Ammon's horn (tissue), 1 donor: ENCODE data around the gene SOCS3.

Experiments used
- DNase-seq: peaks from one replicate; pipeline ENCODE4 v3.0.0-alpha.2; 2016; ENCODE audit warnings: low spot score

Gene SOCS3

DNA sequence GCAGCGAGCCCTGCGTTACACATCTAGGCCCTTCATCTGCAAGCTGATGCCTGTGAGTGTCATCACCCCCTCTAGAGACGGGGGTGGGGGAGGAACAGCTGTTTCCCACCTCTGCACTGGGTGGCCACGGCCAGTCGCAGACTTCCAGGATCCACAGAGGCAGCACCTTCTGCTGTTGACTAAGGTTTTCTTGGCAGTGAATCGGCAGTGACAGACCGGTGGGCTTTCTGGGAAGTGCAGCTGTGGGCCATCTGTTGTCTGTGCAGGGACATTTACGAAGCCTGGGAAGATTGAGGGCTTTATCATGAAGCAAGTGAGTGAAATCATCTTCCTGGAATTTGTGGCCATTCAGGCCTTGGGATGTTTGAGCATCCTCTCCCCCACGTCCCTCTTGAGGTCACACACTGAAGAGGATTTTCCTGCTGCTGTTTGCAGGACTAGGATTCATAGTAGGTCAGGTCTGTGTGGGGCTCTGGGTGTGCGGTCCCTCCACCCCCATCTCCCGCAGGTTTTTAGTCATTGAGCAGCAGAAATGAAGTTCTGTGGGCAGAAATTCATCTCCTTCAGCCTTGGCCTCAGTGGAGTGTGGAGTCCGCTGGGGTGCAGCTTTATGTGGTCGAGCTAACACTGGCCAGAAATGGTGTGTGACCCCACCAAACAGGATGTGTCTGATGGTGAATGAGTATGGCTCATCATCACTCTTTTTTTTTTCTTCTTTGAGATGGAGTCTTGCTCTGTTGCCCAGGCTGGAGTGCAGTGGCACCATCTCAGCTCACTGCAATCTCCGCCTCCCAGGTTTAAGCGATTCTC is 30.6 kb upstream of the SOCS3 start:
- no peak for DNase-seq

DNA sequence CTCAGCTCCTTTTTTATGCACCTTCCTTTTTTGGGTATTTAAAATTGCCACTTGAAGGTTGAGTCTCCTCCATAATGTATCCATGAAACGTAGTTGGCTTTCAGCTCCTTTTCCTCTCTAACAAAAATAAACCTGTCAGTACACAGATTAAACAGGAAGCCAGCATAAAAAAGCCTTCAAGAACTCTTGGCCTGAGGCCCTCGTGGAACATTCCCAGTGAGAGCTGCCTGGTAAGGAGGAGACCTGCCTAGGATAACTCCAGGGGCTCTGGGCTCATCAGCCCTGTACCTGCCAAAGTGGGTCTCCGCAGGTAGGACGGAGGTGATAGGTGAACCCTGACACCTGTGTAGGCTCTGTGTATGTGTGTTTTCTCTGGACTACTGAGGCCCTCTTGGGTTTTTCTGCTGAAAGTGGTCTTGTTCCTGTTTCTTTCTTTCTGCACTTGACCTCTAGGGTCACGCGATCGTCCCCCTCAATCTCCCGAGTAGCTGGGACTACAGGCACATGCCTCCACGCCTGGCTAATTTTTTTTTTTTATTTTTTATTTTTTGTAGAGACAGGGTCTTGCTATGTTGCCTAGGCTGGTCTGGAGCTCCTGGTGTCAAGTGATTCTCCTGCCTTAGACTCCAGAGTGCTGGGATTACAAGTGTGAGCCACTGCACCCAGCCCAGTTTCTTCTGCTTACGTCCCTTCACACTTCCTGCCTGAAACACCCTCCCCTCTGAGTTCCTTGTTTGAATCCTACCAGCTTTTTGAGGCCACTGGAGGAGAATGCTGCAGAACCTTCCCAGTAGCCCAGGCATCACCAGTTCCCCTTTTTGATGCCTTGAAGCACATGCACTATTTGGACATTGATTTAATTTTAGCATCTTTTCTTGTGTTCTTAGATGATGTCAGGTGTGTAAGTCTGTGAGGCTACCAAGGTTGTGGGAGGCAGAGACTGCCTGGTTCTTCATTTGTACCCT is 28.4 kb upstream of the SOCS3 start:
- peak; percentile 70 for DNase-seq

DNA sequence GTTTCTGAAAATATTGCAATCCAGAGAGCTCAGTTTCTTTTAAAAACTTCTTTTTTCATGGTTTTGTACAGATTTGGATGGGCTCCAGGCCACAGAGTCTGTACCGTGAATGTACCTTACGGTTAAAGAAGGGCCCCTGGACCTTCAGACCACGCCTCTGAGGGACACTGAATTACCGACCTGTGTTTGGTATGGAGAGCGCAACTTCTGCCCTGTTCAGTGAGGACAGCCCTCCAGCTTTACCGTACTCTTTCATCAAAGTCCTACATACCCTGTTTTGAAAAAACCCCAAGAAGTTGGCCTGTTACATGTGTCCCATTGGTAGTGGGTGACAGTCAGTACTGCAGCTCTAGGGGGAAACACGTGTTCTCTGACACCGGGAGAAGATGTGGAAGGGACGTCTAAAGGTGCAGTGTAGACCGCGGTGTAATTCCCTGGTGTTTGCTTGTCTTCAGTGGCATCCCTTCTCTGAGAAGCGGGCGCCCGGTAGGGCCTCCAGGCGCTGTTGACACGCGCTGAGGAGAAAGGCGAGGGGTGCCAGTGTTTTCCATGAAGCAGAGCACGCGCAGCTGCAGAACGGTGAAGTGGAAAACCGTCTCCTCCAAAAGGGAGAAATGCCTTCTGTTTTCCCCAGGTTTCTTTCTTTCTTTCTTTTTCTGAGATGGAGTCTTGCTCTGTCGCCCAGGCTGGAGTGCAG is 24.8 kb upstream of the SOCS3 start:
- DNase-seq: no peak

DNA sequence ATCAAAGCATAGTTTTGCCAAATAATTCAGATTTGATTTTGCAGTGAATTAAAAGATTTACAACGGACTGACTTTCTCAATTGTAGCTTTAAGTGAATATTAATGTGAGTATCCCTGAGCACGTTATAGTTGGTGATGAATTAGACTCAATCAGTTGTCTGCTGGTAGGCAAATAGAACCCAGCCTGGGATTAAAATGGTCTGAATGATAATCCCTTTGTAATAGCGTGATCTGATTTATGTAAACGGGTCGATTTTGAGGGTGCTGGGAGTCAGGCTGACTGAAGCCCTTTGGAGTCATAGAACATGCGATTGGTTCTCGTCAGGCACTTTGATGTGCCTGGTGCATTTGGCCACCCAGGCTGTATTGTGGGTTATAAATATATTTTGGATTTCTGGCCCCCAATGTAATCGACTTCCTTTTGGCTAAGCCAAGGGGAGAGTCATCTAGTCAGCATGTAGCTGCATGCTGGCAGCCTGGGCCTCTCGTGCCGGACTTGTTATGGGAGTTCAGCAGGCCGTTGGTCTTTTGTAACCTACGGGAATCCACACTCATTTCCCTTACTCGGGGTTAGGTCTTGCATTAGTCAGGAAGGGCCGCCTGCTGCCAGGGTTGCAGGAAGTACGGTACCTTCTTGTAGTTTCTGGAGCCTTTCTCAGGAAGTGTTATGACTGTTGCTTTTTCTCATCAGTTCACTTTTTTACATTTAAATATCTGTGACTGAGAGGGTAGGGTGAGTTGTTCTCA is 24.0 kb upstream of the SOCS3 start:
- DNase-seq: peak; percentile 65

DNA sequence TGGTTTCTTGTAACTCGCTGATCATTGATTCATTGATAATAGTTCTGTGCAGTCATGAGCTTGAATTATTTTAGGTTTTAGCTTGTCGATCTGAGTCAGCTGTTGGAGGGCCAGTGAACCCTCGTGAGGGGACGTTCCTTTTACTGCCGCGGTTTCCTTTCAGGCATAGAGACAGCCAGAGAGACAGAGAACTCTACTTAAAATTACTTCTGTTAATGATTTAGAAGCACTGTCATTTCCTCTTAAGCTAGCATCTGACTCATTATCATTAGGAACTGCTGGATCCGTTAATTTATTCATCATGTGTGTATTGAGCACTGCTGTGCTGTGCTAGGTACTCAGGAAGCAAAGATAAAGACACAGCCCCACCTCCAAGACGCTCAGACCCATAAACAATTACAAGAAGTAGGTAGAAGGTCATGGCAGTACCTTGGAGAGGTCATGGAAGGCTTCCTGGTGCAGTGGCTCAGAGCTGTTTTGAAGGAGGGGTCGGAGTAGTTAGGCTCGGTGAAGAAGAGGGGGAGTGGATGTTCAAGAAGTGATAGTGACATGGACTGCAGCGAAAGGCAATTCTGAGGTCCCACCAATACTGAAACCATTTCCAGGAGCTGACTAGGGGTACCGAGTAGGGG is 21.8 kb upstream of the SOCS3 start:
- DNase-seq: no peak

GRCh38 chr17:78380370-78380769 is 20.5 kb upstream of the SOCS3 start:
- no peak for DNase-seq

DNA sequence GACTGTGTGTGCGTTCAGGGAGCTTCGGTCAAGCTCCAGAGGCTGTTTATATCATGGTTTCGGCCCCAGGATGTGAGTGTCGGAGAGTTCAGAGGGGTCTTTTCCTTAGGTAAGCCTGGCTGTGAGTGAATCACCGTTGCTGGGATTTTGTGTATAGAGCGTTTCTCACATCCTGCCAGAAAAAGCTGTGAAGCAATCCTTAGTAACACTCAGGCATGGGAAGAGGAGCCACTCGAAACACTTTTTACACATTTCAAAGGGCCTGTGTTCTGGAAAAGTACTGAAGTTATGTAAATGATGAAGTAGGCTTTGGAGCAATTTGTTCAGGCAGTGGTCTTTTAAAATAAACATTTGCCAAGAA is 19.2 kb upstream of the SOCS3 start:
- DNase-seq: no peak

- DNase-seq: peak; percentile 68
Observed at GRCh38 chr17:78378225-78379130, 18.6 kb upstream of the SOCS3 start, which contains the start of gene PGS1. Gene PGS1, plus strand, starts transcription at chr17:78378649. Its CDS starts 17 bp downstream, at chr17:78378666.

- no peak for DNase-seq
Observed at GRCh38 chr17:78377858-78378224, 18.0 kb upstream of the SOCS3 start.

DNA sequence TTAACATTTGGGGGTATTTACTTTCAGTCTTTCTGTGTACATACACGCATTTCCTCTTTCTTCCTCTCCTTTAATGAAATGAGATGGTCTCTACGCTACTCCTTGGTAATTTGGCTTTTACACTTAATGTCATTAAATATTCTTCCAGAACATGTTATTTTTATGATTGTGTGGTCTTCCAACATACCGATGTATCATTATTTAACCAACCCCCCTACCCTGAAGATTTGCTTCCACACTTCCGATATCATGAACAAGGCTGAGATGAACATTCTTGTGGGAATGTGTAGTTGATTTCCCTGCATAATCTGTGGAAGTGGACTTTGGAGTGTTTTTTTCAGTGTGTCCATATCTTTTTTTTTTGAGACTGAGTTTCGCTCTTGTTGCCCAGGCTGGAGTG is 16.3 kb upstream of the SOCS3 start:
- no peak for DNase-seq

DNA sequence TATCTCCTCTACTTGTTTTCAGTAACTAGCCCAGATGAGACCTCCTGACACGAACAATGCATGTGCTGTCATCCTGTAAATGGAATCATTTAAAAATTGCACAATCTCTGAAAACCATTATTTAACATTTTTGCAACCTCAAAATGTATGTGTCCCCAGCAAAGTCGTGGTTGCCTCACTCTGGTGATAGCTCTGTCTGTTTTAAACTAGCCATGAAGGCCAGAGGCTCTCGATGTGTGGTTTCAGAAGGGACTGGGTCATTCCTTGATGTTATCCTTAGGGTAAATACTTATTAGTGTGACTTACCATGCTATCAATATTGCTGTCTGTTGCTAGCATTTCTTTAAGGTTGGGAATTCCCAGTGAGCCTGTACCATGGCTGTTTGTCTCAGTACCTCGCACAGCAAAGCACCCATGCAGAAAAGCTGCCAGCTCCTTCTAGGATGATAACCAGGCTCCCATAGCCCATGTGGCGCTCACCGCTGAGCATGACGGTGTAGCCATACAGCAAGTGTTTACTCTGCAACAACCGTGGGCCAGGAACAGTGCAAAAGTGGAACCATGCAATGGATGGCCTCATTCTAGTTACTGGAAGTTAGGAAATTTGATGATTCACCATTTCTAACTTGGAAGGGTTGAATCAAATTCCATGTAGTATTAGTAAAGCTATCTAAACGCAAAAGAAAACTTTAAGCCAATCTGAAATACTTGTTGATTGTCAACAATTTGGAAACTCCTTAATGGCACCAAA is 15.7 kb upstream of the SOCS3 start:
- DNase-seq: no peak

DNA sequence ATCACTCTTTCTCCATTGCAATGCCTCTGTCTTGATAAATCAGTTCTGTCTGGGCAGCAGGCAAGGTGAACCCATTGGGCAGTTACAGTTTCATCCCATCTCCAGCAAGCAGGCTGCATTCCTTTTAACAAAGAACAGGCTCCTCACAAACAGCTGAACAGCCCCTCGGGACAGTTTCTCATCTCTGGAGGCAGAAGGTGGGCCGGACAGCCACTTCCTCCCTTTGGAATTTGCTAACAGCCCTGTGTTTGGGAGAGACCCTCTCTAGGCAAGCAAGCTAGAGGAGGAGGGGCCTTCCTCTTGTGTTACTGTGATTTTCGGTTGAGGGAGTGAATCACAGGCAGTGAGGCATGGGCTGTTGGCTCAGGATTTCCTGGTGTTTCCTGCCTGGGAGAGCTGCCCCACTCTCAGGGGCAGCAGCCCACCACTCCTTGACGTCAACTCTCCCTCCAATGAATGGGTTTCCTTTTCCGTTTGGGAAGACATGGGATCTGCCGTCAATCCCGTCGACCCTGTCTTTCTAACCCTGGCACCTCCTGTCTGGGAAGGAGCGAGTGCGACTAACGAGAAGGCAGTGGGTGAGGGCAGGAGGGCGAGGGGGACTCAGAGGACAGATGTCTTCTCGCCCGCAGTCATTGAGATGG is 14.9 kb upstream of the SOCS3 start:
- DNase-seq: no peak

DNA sequence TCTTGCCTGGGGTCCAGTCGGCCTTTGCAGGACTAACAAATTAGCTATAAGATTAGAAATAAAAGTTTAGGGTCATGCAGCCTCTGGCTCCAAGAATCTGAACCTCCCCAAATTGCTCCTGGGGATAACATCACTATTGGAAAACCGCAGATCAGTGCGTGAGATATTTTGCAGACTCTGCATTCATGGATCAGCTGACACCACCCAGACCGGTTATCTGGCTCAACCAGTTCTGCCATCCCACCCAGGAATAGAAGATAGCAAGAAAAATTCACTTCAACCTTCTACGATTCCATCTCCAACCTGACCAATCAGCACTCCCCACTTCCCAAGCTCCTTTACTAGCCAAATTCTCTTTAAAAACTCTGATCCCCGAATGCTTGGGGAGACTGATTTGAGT is 14.3 kb upstream of the SOCS3 start:
- DNase-seq: no peak

DNA sequence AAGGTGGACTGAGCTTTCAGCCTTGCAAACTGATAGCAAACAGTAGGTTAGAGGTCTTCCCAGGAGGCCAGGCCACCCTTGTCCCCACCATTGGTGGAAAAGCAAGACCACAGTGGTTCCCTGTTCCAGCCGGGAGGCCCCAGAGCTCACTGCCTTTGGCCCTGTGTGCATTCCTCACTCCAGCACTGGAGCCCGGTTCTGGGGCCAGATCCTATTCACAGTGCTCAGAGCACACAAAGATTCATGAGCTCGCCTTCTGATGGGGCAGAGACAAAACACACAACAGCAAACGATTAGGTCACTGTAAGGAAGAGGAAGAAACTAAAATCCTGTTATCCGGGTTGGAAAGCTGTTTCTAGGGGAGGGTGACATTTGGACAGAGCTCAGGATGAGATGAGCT is 13.0 kb upstream of the SOCS3 start:
- DNase-seq: no peak

- no peak for DNase-seq
Observed at GRCh38 chr17:78371056-78371455, 11.2 kb upstream of the SOCS3 start.

GRCh38 chr17:78369791-78370381 is 10.0 kb upstream of the SOCS3 start:
- no peak for DNase-seq

DNA sequence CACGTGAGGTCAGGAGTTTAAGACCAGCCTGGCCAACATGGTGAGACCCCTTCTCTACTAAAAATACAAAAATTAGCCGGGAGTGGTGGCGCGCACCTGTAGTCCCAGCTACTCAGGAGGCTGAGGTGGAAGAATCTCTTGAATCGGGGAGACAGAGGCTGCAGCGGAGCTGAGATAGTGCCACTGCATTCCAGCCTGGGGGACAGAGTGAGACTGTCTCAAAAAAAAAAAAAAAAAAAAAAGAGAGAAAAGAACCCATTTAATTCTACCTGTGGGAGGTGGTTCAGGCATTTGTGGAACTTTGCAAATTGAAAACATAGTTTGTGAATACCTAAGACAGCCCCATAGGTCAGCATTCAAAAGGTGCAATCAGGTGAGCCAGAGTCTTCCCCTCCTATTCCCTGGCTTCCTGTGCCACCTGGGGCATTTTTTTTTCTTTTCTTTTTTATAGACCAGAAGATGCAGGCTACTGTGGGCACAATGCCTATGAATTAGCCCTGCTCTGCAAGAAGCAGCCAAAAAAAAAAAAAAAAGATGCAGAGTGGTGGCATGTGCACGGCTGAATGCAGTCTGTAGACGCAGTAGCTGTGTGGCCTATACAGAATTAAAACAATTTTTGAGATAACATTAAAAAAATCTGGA is 9.1 kb upstream of the SOCS3 start:
- no peak for DNase-seq

- DNase-seq: no peak
Observed at GRCh38 chr17:78368348-78368747, 8.5 kb upstream of the SOCS3 start.
